Heart left ventricle (tissue), 13 donors: ENCODE results near the gene SPON2.

Experiments used
- CTCF ChIP-seq, 12 donors: fragments of 200-600 bp; sonication (generic) in 4 of 12; IDR thresholded peaks; one replicate each; pipeline versions ENCODE4 v1.5.0 to v1.8.0; 2018 to 2022; ENCODE audit warnings: antibody characterized with exemption in 12 of 12, mild to moderate bottlenecking in 5 of 12
- POLR2A ChIP-seq, 2 donors: fragments of 450-650 bp; IDR thresholded peaks; one replicate each; pipeline ENCODE4 v1.6.1; 2017; ENCODE audit warnings: antibody characterized with exemption in 2 of 2, mild to moderate bottlenecking in 2 of 2, moderate library complexity in 2 of 2
- donor health status: ischemic (EF 13 %, LVEDD 7.1; RV severe dilation, severe dysfunction).
- donor health status: DM: no; HTN: yes; CAD: no.
- donor health status: DM: no; HTN: no; CAD: no.
- donor health status: ischemic (EF 25% LVEDD 6.9; RV normal size, moderate dysfunction).
- donor health status: ischemic (EF 25% LVEDD 5.7; RV mildly dilated, moderate dysfunction).
- donor health status: ischemic (EF 35%, LVEDD 5.7; RV mildly dilated, moderate dysfunction).
- donor health status: nonischemic (EF 11% LVEDD 7.7; RV severe dilation, severe dysfunction).
- donor health status: DM: yes; HTN: yes; CAD: no.
- donor health status: PGD.
- donor health status: ischemic (EF 29% LVEDD 5.4; RV normal size, mild dysfunction).
- donor health status: nonischemic (EF 23%, LVEDD 6.1; RV moderate dilation, normal function).

GRCh38 chr4:1175635-1176229, 3.3 kb upstream of the SPON2 start:
- TF ChIP-seq CTCF (IDR thresholded peaks at IDR 0.05), result no peak
- TF ChIP-seq POLR2A (IDR thresholded peaks at IDR 0.05), result no peak
